ENCODE data around the gene ABHD11. TPM values are rescaled to one million over a fixed set of nuclear protein-coding genes. Genes with fewer than 3 reads are reported as not detected.

Gene ABHD11
- total and polyA plus RNA-seq, 9 of the 15 experiments (the other 6 are each of a cell fraction or from before 2014, with no cell fraction given), result 7.7 to 44.2 (median 18.9) TPM

- H3K4me2 ChIP-seq (ENCODE audit: insufficient read depth, low read length), result no peak overlapping the region
- H4K20me1 ChIP-seq (replicated peaks; ENCODE audit: control insufficient read depth, insufficient read depth, low read length), result no peaks in the 10 kb centered on the region
- ATAC-seq (no peak), DNase-seq (ENCODE audit: extremely low read depth in 1 of 4, low spot score in 3 of 4) (peak in 1 of 4 experiments; percentile 4), FAIRE-seq (no peak)
- TF ChIP-seq E2F1 (CRISPR knock-in tag; IDR thresholded peaks at IDR 0.05) (no peak), HMGN3 (IDR thresholded peaks at IDR 0.05; ENCODE audit: borderline replicate concordance, extremely low read depth, insufficient read length, low read depth, low read length) (peak; percentile 27)
- no peaks in the 10 kb centered on the region for H3K9me3 ChIP-seq (replicated peaks; ENCODE audit: control insufficient read depth, insufficient read depth, low read depth, low read length)
- H2AFZ ChIP-seq (ENCODE audit: low read depth, low read length), result no peak overlapping the region
- in situ Hi-C loops (cut with MboI) (no loop called here), intact Hi-C loops (cut with micrococcal nuclease) (no loop called here)
- H3K9ac ChIP-seq (ENCODE audit: insufficient read depth in 1 of 2, low read depth in 2 of 2, low read length in 2 of 2), result no peak overlapping the region
- H3K4me1 ChIP-seq (replicated peaks in 1 of 2; ENCODE audit: control insufficient read depth in 2 of 2, insufficient read depth in 2 of 2, low read length in 2 of 2), result peaks cover 0 to 22% of the 10 kb centered on the region in 2 experiments; a peak in 3 of 5 replicates
- no peak overlapping the region for H3K4me3 ChIP-seq
- H3K27me3 ChIP-seq (ENCODE audit: control insufficient read depth in 2 of 2, insufficient read depth in 2 of 2, low read length in 2 of 2), result no peaks in the 10 kb centered on the region
- no peaks in the 10 kb centered on the region for H3K36me3 ChIP-seq (ENCODE audit: control insufficient read depth, insufficient read depth, low read length)
- H3K79me2 ChIP-seq (ENCODE audit: control insufficient read depth, insufficient read depth, low read length), result no peaks in the 10 kb centered on the region
- ChIA-PET CTCF (ENCODE audit: low intra/inter-chr PET ratio) (no interaction called here), POLR2A (interaction anchor here (0.7 kb wide), 1 partner anchor 175 kb away, joined by 3 read pairs; no protein-coding TSS in a partner anchor)
- no peak overlapping the region for H3K27ac ChIP-seq (ENCODE audit: extremely low read depth, low read depth, low read length)
- no TSS peak for BruUV-seq (replicated peaks)
- no peaks in the 10 kb centered on the region for H3K9me1 ChIP-seq (ENCODE audit: control insufficient read depth, insufficient read depth, low read length)
- WGBS (ENCODE audit: insufficient coverage, low coverage, missing lambda C conversion rate), result 86% methylated on average over 42 of the region's 53 CpGs
Measured at GRCh38 chr7:73768641-73769480, 30.3 kb upstream of the ABHD11 start.

Data from K562 (cell line).